ENCODE results near the gene PRRT4. TPM values are rescaled to one million over a fixed set of nuclear protein-coding genes. Genes with fewer than 3 reads are reported as not detected.

PRRT4 gene
- total RNA-seq, 1 experiment from 2014 or later = 0.24 TPM

- no peak overlapping the region for H3K4ac ChIP-seq (ENCODE audit: low read depth, low read length)
- no peak overlapping the region for H3K27ac ChIP-seq (ENCODE audit: insufficient read length, low read depth, low read length)
- no peak overlapping the region for H3K23ac ChIP-seq (ENCODE audit: insufficient read length, low read depth, low read length)
- no peaks in the 10 kb centered on the region for H3K27me3 ChIP-seq (ENCODE audit: insufficient read depth, low read length)
- no peaks in the 10 kb centered on the region for H3K79me2 ChIP-seq (ENCODE audit: insufficient read depth, low read length)
- no CpG with 5 or more reads among the region's 6 CpGs for WGBS (ENCODE audit: extremely low coverage, insufficient read length, low lambda C conversion rate)
- H3T11ph ChIP-seq (ENCODE audit: low read length) = no peak overlapping the region
- TF ChIP-seq CTCF (conservative IDR thresholded peaks at IDR 0.05) = no peak; the same call in 1 of the 3 replicates
- H2AFZ ChIP-seq (ENCODE audit: low read length) = no peak overlapping the region
- H4K5ac ChIP-seq (ENCODE audit: insufficient read length, low read depth, low read length) = no peak overlapping the region
- Mint-ChIP-seq H3K27me3 (ENCODE audit: low read depth) (peaks cover 13% of the 10 kb centered on the region), H3K27ac (no peak overlapping the region), H3K36me3 (ENCODE audit: insufficient read depth in 1 of 3, low read depth in 3 of 3) (peaks cover 8 to 31% (median 19%) of the 10 kb centered on the region in 3 experiments), H3K4me3 (no peak overlapping the region), H3K4me1 (peaks cover 0 to 4% of the 10 kb centered on the region in 2 experiments; a peak in 1 of 4 replicates), H3K9me3 (no peaks in the 10 kb centered on the region)
- no peak for DNase-seq
- H3K4me1 ChIP-seq (ENCODE audit: insufficient read depth, low read length) = no peaks in the 10 kb centered on the region
- no peak overlapping the region for H2BK12ac ChIP-seq (ENCODE audit: insufficient read length, low read depth, low read length)
- H4K20me1 ChIP-seq (ENCODE audit: control insufficient read depth, insufficient read depth, insufficient read length) = no peaks in the 10 kb centered on the region
- H3K9ac ChIP-seq (ENCODE audit: extremely low read depth, insufficient read length, low read length) = no peak overlapping the region
- no peak overlapping the region for H3K4me2 ChIP-seq (ENCODE audit: insufficient read depth, insufficient read length, low read length)
- H2AK5ac ChIP-seq (ENCODE audit: insufficient read length, low read length) = no peak overlapping the region
- no peaks in the 10 kb centered on the region for H3K9me3 ChIP-seq (ENCODE audit: control insufficient read depth, low read depth, low read length)
- H3K79me1 ChIP-seq (ENCODE audit: insufficient read depth, low read depth, low read length, poor library complexity, severe bottlenecking) = no peaks in the 10 kb centered on the region
- H3K18ac ChIP-seq (ENCODE audit: insufficient read length, low read depth, low read length) = no peak overlapping the region
- no peak overlapping the region for H2BK5ac ChIP-seq (ENCODE audit: insufficient read length, low read length)
- no peak overlapping the region for H3K56ac ChIP-seq (ENCODE audit: insufficient read length, low read depth, low read length)
- H2BK120ac ChIP-seq (ENCODE audit: low read depth, low read length, poor library complexity, severe bottlenecking) = no peak overlapping the region
- H2BK15ac ChIP-seq (ENCODE audit: low read depth, low read length) = no peak overlapping the region
- H3K14ac ChIP-seq (ENCODE audit: insufficient read depth, low read length) = no peak overlapping the region
- no peaks in the 10 kb centered on the region for H3K23me2 ChIP-seq (ENCODE audit: insufficient read length, low read depth, low read length, poor library complexity, severe bottlenecking)
- H4K8ac ChIP-seq (replicated peaks; ENCODE audit: insufficient read length, low read depth, low read length) = no peak overlapping the region
- H4K91ac ChIP-seq (ENCODE audit: insufficient read length, low read depth, low read length) = no peak overlapping the region
- no peak overlapping the region for H2BK20ac ChIP-seq (ENCODE audit: low read depth, low read length, poor library complexity, severe bottlenecking)
These were observed 37.3 kb upstream of the PRRT4 start for GRCh38 chr7:128398841-128399135.

Data from H9 (cell line).